Adrenal gland (tissue), 5 donors: ENCODE data around the gene PARD3B.

Experiments used
- CTCF ChIP-seq, 6 experiments: fragments of 450-650 bp in 4 of 6; fragments of 200-600 bp in 2 of 6; sonication (generic) in 1 of 6; IDR thresholded peaks; 1 replicate in 5 of 6; 2 replicates in 1 of 6; pipeline versions ENCODE4 v1.5.1 to v1.8.0; 2016 to 2021; ENCODE audit warnings: antibody characterized with exemption in 6 of 6, mild to moderate bottlenecking in 2 of 6, moderate library complexity in 1 of 6
- POLR2A ChIP-seq, 2 donors: fragments of 450-650 bp; IDR thresholded peaks; one replicate each; pipeline ENCODE4 v1.6.1; 2017; ENCODE audit warnings: antibody characterized with exemption in 2 of 2, mild to moderate bottlenecking in 2 of 2, moderate library complexity in 1 of 2
- donor health status: DM: no; HTN: no; CAD: no.

GRCh38 chr2:204535764-204536163 is 9.5 kb upstream of the PARD3B start:
- TF ChIP-seq CTCF (IDR thresholded peaks at IDR 0.05) (no peak), POLR2A (IDR thresholded peaks at IDR 0.05) (no peak)
